ENCODE measurements around the gene RAB30.

RAB30 gene

DNA sequence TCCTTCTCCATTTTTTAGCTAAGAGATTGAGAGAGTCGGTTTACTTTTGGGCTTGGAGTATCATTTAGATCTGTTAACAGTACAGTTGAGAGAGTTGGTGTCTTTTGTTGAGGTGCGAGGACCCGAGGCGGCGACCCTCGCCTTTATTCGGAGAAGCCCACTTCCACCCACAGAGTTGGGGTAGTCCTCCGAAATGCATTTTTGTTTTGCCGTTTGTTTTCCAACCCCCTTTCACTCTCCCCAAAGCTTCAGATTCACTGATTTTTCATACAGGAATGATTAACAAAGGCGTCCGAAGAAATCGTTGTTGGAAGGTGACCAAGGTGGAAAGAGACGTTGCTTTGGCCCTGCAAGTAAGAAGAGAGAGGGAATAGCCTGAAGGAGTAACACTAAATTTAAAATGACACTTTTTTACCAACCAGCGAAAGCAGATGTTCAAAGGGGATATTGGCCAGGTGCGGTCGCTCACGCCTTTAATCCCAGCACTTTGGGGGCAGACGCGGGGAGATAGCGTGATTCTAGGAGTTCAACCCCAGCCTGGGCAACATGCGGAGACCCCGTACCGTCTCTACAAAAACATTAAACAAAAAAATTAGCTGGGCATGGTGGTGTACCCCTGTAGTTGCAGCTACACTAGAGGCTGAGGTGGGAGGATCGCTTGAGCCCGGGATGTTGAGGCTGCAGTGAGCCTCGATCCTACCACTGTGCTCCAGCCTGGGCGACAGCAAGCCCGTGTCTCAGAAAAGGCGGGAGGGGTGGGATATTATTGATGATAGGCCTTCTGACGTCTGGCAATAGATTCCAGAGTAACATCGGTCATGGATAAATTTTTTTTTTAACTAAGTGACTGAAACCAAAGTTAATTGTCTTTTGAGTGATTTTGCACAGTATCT lies 899 bp upstream of the RAB30 start:
- intact Hi-C loops (cut with DNase I): loop anchor here (2.0 to 5.0 kb wide), 3 partner anchors 40 to 165 kb away; partner anchors contain the start of gene PCF11
- no peak for DNase-seq

DNA sequence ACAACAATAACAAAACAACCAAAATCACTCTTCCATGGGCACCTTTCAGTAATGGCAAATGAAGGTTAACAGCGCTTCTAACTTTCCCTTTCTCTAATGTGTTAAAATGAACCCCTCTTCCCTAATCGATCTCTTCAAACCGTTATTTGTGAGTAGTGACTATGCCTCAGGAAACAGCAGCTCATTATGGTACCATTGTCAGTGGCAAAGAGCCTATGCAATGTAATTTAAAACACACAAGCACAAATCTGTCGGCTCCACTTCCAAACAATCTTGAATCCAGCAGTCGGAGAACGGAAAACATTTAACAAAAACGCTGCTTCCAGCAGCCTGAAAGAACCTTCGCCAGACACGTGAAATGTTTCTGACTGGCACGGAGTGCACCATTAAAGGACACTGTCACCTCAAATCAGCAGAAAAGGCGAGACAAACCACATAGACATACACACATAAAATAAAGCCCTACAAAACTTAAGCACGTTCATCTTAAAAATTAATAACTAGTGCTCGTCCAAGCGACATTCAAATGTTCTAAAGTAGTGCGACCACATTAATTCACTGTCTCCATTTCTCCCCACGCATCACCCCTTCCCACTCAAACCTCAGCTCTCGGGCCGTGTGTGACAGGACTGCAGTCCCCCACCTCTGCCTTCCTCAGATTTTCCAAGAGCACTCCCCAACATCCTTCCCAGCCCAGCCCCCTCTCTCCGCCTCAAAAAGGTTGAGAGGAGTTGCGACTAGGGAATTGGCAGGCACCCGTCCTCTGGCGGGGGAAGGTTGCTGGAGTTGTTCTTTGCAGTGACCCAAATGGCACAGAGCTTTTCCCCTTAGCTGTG lies 748 bp downstream of the RAB30 start:
- peak; percentile 32 to 90 (median 46) for DNase-seq
- intact Hi-C loops (cut with DNase I): loop anchor here (1.0 to 5.0 kb wide), 5 partner anchors 39 to 164 kb away; no protein-coding TSS in a partner anchor

DNA sequence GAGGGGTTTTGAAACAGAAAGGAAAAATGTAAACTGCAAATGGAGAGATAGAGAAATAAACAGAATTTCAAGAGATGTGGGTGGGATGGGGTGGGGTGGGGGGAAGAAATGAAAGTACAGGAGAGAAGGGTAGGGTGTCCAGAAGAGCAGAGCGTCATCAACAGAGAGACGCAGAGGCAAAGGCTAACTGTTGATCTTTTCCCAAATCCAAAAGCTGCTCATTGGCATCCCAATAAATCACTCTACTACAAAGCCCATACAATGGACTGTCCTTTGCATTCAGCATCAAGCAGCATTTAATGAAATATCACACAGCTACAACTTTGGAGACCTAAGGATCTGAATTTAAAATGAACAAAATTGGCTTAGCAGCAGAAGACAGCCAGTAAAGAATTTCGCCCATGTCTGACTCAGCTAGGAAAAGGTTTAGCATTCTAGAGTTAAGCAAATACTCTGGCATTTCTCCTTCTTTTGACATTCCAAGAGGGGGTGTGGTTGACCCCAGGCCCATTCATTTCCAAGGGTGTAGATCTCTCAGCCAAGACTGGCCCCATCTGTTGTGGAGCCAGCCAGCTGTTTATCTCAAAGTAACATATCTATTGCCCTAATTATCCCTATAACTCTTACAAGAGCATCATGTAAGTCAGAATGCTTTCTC lies 1.5 kb downstream of the RAB30 start:
- intact Hi-C loops (cut with DNase I): loop anchor here (2.0 to 5.0 kb wide), 3 partner anchors 38 to 163 kb away; no protein-coding TSS in a partner anchor
- DNase-seq: no peak

DNA sequence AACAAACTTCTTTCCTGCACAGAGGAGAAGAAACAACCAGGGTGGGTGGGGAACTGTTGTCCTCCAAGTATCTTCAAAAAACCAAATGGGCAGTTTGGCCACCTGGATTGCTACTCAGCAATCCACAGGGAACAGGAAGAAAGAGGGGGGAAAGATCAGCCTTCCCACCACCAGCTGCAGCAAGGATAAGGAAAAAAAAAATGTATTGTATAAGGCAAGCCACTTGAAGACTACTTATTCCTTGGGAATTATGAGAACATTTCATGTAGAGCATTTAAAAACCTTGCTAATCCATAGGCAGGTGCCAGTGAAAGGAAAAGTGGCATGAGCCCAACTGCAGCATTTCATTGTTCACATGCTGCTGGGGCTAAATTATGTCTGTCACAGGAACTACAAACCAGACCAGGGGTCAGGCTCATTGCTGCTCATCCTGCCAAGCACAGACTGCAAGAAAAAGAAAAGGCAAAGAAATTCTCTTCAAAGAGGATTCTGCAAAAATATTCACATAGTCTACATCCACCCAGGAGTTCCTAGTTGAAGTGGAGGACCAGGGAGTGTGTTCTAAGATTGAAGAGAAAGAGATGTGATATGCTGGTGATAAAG lies 2.2 kb downstream of the RAB30 start:
- intact Hi-C loops (cut with DNase I): loop anchor here (2.0 to 5.0 kb wide), 3 partner anchors 37 to 162 kb away; no protein-coding TSS in a partner anchor
- DNase-seq: no peak

DNA sequence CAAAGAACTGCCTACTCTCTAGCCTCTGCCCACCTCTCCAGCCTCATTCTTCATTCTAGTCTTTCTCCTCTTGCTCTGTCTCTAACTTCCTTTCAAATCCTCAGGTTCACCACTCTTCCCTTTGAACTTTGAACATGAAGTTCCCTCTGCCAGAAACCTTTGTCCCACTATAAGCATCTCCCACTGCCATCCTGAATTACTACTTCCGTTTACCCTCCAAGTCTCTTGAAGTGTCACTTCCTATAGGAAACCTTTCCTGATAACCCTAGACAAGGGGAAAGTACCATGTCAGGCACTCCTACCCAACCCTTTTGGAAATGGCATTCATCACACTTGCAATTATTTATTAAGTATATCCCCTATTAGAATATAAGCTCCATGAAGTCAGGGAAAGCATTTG lies 3.1 kb downstream of the RAB30 start:
- intact Hi-C loops (cut with DNase I): no loop called here
- DNase-seq: no peak

DNA sequence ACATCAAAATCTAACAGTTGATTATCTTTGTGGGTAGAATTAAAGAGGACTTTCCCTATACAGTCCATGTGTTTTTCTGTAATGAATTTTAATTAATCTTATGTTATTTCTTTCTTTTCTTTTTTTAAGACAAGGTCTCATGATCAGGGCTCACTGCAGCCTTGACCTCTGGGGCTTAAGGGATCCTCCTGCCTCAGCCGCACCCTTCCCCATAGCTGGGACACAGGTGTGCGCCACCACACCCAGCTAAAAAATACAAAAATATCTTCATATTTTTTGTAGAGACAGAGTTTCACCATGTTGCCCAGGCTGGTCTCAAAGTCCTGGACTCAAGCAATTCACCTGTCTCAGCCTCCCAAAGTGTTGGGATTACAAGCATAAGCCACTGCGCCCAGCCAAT lies 7.7 kb downstream of the RAB30 start:
- intact Hi-C loops (cut with DNase I): no loop called here

DNA sequence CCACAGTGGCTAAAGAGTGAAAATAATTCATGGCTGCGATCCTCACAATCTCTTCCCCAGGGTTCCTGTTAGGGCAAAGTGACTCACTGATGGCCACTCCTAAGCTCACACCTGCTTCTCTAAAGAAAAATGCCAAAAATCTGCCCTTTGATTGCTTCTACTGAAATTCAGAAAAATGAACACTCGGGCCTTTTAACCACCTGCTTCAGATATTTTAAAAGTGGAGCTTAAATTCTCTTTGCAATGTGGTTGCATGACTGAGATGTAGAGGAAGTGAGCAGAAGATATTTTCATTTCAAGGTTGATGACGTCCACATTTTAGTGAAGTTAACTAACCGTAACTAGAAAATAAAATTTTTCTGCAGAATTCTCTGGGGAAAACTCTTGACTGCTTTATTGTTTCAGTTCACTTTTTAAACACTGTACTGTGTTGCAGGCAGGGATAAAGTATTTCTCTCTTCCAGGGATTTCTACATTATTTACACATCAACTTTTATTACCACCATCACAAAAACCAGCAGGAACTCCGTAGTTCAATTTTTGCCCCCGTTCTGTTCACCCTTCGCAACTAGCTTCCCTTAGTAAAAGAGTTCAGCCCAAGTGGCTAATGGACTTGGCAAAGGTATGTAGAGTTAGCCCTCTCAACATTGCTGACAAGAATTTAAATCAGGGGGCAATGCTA lies 8.5 kb downstream of the RAB30 start:
- intact Hi-C loops (cut with DNase I): no loop called here

More for the DNA sequence above, 7.7 kb downstream of the RAB30 start:
- DNase-seq: no peak

DNA sequence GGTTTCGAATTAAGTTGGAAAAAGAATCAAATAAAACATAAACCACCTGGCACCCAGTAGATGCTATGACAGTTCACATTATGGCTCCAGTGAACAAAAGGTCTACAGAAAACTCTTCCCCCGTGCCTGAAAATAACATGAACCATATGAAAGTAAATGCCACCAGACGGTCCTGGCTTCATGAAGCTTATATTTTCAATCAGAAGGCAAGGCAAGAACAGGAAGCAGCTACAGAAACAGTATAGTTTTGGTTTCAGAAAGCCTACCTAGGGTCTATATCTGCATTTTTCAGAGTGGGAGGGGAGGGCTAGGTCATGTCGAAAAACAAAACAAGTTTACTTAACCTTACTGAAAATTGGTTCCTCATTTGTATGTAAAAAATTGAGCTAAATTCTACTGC lies 9.8 kb downstream of the RAB30 start:
- intact Hi-C loops (cut with DNase I): no loop called here
- no peak for DNase-seq

More for the DNA sequence above, 8.5 kb downstream of the RAB30 start:
- DNase-seq: no peak

DNA sequence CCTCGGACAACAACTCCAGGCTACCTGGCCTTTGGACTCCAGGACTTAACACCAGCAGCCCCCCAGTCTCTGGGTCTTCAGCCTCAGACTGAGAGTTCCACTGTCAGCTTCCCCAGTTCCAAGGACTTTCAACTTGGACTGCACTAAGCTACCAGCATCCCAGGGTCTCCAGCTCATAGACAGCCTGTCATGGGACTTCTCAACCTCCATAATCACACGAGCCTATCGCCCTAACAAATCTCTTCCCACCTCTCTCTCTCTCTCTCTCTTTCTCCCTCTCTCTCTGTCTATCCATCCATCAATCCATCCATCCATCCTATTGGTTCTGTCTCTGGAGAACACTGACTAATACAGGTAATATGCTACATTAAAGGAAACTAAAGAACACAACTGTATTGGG lies 10.7 kb downstream of the RAB30 start:
- intact Hi-C loops (cut with DNase I): no loop called here
- DNase-seq: no peak

DNA sequence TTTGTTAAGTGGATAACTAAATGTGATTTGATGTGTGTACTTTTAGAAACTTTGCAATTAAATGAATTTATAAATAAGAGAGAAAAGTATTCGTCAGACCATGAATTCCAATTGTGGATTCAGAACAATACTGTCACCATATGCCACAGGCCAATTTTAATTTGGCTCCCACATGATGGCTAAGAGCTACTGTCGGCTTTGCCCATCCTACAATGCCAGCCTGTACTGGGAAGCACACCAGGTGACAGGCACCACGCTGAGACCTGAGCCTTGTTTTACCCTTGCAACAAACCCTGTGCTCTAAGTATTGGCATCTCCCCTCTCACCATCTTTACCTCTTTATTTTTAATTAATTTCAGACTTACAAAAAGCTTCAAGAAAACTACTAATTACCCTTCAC lies 14.0 kb downstream of the RAB30 start:
- intact Hi-C loops (cut with DNase I): no loop called here
- DNase-seq: no peak

DNA sequence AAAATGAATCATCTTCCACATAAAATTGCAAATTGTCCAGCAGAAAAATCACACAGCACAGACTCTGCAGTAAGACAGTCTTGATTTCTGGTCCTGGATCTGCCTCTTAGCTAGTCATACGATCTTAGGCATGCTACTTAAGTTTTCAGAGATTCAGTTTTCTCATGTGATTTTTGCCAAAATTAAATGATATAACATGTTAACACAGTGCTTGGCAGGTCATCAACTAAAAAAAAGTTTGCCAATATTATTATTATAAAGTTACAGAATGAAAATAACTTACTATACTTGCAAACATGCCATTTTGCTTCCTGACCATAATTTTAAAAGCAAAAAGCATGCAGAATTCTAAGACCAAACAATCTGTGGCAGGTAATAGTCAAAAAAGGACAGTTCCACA lies 15.1 kb downstream of the RAB30 start:
- intact Hi-C loops (cut with DNase I): no loop called here
- DNase-seq: no peak

DNA sequence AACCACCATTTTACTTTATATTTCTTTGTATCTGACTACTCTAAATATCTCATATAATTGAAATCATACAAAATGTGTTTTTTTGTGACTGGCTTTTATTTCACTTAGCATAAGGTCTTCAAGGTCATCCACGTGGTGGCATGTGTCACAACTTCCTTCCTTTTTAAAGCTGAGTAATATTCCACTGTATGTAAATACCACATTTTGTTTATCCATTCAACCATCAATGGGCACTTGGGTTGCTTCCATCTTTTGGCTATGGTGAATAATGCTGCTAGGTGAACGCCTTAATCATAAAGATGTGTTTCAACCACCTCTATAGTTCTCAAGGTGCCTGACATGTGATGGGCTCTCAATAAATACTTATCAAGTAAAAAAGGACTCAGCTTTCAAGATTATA lies 15.5 kb downstream of the RAB30 start:
- no peak for DNase-seq
- intact Hi-C loops (cut with DNase I): no loop called here

DNA sequence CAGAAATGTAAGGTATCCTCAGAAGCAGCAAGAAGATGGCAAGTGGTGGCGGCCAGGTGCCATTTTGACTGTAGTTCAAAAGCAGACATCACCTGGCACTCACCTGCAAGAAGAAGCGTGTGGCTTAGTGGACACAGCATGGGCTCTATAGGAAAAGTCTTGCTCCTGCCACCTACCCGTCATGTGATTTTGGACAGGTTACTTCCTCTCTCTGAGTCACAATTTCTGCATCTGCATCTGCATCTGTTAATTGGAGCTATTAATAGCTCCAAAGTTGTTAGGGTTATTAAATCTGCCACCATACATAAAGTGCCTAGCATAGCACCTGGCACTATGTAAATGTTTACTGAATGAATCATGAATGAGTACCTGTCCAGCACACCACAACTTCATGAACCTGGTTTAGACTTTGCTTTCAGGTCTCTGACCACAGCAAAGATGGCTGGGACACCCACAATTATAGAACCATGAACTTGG lies 16.8 kb downstream of the RAB30 start:
- no peak for DNase-seq
- intact Hi-C loops (cut with DNase I): no loop called here

DNA sequence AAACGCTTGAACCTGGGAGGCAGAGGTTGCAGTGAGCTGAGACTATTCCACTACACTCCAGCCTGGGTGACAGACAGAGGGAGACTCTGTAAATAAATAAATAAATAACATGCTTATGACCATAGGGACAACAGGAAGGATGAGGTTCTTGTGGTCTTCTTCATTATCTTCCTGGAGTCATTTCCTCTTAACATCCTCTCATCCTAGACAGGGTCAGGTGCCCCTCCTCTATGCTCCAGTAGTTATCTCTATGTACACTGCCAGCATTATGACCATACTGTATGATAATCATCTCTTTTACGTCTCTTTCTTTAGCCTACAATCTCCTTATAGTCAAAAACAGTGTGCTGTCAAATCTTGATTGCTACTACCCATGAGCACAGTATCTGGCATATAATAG lies 17.7 kb downstream of the RAB30 start:
- DNase-seq: no peak
- intact Hi-C loops (cut with DNase I): no loop called here

DNA sequence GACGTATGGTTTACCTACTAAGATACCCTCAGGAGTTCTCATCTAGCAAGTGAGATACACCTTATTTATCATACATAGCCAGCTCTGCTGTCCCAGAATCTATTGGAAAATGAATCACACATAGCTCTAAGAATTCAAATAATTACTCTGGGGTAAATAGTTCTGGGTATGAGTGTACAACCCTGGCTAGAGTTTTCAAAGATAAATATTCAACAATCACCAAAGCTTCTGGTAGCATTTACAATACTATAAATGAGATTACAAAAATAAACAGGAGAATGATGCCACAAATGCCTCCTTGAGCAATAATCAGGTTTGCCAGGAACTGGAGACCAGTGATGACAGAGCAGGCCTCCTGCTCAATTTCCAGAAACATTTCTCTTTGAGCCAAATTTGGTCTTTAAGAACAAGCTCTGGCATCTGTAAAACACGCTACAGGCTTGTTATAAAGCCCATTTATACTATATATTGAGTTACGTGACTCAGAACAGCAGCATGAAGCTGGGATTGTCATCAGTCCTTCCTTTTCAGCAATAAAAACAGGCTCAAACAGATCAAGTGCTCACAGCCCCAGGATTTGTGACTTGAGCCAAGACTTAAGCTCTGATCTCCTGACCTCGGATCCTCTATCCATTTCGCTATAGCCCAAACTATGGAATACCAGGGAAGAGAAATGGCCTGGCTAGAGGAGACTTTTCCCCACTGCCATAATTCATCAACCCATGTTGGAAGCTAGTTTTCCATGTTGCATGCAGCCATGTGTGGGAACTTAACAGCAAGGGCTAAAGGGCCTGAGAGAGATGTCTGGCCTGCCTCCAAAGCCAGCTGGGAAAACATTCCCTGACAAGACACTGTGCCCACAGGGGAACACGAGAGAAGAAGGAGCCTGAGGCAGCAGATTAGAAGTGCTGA lies 19.7 kb downstream of the RAB30 start:
- intact Hi-C loops (cut with DNase I): no loop called here
- DNase-seq: peak in 7 of 10 donors; percentile 28 to 90 (median 56)

DNA sequence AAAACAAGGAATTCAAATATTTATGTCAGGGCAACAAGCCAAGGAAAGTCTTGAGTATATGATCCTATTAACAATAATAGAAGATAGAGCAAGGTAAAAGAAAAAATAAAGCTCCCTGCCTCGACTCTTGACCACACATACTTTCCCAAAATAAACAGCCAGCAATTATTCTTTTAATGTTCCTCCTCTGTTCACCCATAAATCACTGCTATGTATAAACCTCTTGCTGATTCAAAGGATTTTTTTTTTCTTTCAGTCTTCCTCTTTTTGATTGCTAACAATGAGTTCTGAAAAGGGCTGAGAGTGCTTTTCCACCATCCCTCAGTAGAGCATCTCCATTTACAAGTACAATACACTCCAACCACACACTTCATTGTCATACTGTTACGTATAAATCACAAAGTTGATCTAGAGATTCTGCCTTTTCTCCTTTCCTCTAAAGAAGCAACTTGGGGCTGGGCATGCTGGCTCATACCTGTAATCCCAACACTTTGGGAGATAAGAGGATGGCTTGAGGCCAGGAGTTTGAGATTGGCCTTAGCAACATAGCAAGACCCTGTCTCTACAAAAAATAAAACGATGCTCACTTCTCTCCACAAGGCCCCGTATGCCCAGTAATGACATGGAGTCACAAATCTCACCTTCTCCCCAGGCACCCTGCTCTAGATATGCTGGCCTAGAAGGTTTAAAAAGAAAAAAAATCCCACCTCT lies 24.0 kb downstream of the RAB30 start:
- intact Hi-C loops (cut with DNase I): no loop called here
- no peak for DNase-seq

DNA sequence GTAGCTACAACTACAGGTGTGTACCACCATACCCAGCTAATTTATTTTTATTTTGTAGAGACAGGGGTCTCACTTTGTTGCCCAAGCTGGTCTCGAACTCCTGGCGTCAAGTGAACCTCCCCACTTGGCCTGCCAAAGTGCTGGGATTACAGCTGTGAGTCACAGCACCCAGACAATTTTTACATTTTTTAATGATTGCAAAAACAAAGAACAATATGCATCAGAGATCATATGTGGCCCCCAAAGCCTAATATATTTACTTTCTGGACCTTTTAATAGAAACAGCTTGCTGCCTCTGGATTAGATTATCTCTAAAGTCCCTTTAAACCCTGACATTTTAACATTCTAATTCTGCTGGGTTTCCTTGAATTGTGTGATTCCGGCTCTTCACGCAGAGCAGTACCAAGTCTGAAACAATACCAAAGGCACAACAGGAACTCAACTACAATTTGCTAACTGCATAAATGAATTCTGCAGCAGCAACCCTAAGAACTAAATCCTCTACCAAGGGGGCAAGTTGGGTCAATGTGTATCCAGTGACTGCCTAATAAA lies 25.0 kb downstream of the RAB30 start:
- intact Hi-C loops (cut with DNase I): no loop called here
- no peak for DNase-seq

All from posterior cingulate gyrus (tissue), 11 donors.